Fibroblast of lung (primary cell): ENCODE results near the gene MUC3A. TPM values are rescaled to one million over a fixed set of nuclear protein-coding genes. Genes with fewer than 3 reads are reported as not detected.
A peak's percentile ranks its signal among the peaks of the same experiment; 100 is the strongest.

Experiments used
- DNase-seq, 2 donors: peaks; one replicate each; pipeline versions ENCODE4 v3.0.0 to v3.0.0-alpha.2; 2010; ENCODE audit warnings: low read depth in 2 of 2
- H2AFZ ChIP-seq: 2 replicates; pipeline ENCODE4 v1.5.1; 2012; ENCODE audit warnings: low read length, control low read depth, inconsistent platforms
- H3K27ac ChIP-seq: 2 replicates; pipeline ENCODE4 v1.5.1; 2011; ENCODE audit warnings: low read length, control low read depth; ENCODE audit not compliant: insufficient read depth
- H3K27me3 ChIP-seq: 2 replicates; pipeline ENCODE4 v1.5.1; 2011; ENCODE audit warnings: mild to moderate bottlenecking, low read length; ENCODE audit not compliant: control insufficient read depth, insufficient read depth
- H3K36me3 ChIP-seq: 2 replicates; pipeline ENCODE4 v1.5.1; 2011; ENCODE audit warnings: low read length; ENCODE audit not compliant: control insufficient read depth, insufficient read depth
- H3K4me1 ChIP-seq: 2 replicates; pipeline ENCODE4 v1.5.1; 2011; ENCODE audit warnings: low read length; ENCODE audit not compliant: control insufficient read depth, insufficient read depth; ENCODE audit errors: extremely low read depth
- H3K4me2 ChIP-seq: 2 replicates; pipeline ENCODE4 v1.5.1; 2011; ENCODE audit warnings: low read length, control low read depth; ENCODE audit not compliant: insufficient read depth; ENCODE audit errors: extremely low read depth
- H3K4me3 ChIP-seq, 4 experiments: fragments of 200-600 bp in 1 of 4; sonication (generic) in 1 of 4; replicated peaks in 1 of 4; 2 replicates each; pipeline ENCODE4 v1.5.1; 2011 to 2016; ENCODE audit warnings: low read length in 4 of 4, low read depth in 3 of 4, mild to moderate bottlenecking in 3 of 4, control low read depth in 2 of 4, inconsistent platforms in 1 of 4, mixed read lengths in 1 of 4; ENCODE audit not compliant: insufficient read depth in 1 of 4; ENCODE audit errors: control extremely low read depth in 1 of 4
- H3K79me2 ChIP-seq: 2 replicates; pipeline ENCODE4 v1.5.1; 2012; ENCODE audit warnings: mild to moderate bottlenecking, low read length, inconsistent platforms; ENCODE audit not compliant: control insufficient read depth, insufficient read depth
- H3K9ac ChIP-seq: 2 replicates; pipeline ENCODE4 v1.5.1; 2011; ENCODE audit warnings: mild to moderate bottlenecking, low read length, control low read depth; ENCODE audit not compliant: insufficient read depth
- H3K9me3 ChIP-seq: 2 replicates; pipeline ENCODE4 v1.5.1; 2012; ENCODE audit warnings: low read depth, low read length; ENCODE audit not compliant: control insufficient read depth, insufficient read depth
- H4K20me1 ChIP-seq: 2 replicates; pipeline ENCODE4 v1.5.1; 2011; ENCODE audit warnings: low read length; ENCODE audit not compliant: control insufficient read depth, insufficient read depth; ENCODE audit errors: extremely low read depth
- CTCF ChIP-seq, 2 donors: IDR thresholded peaks in 1 of 2; conservative IDR thresholded peaks in 1 of 2; 1 replicate in 1 of 2; 2 replicates in 1 of 2; pipeline ENCODE4 v1.5.1; 2011 to 2012; ENCODE audit warnings: low read length in 2 of 2, control low read depth in 1 of 2, inconsistent platforms in 1 of 2, low read depth in 1 of 2, mild to moderate bottlenecking in 1 of 2
- EZH2 ChIP-seq: IDR thresholded peaks from 2 replicates; pipeline ENCODE4 v1.5.1; 2012; ENCODE audit warnings: low read length, control low read depth, mild to moderate bottlenecking; ENCODE audit errors: missing control alignments
- polyA minus RNA-seq: library from RNA; depleted of rRNA, polyadenylated mRNA; stranded (reverse); fragments of >200 nt; gene quantifications from 2 replicates; pipeline ENCODE4 v1.2.3, GENCODE V29; 2011; ENCODE audit warnings: low replicate concordance
- polyA plus RNA-seq, 2 donors: library from polyadenylated mRNA; depleted of rRNA in 1 of 2; stranded (reverse) in 1 of 2; unstranded in 1 of 2; fragments of >200 nt; gene quantifications; 2 replicates each; pipeline ENCODE4 v1.2.1, GENCODE V29; 2011 to 2012; ENCODE audit warnings: missing spikeins in 1 of 2
- total RNA-seq: library from RNA; depleted of rRNA; stranded (reverse); fragments of >200 nt; gene quantifications from 2 replicates; pipeline ENCODE4 v1.2.1, GENCODE V29; 2014

The MUC3A gene
- total RNA-seq = not detected in 2 replicates
- 0.02 TPM in 1 of 2 replicates, not detected in the other for polyA plus RNA-seq
- polyA plus RNA-seq (2012) = not detected in 2 replicates
- not detected in 2 replicates for polyA minus RNA-seq

DNA sequence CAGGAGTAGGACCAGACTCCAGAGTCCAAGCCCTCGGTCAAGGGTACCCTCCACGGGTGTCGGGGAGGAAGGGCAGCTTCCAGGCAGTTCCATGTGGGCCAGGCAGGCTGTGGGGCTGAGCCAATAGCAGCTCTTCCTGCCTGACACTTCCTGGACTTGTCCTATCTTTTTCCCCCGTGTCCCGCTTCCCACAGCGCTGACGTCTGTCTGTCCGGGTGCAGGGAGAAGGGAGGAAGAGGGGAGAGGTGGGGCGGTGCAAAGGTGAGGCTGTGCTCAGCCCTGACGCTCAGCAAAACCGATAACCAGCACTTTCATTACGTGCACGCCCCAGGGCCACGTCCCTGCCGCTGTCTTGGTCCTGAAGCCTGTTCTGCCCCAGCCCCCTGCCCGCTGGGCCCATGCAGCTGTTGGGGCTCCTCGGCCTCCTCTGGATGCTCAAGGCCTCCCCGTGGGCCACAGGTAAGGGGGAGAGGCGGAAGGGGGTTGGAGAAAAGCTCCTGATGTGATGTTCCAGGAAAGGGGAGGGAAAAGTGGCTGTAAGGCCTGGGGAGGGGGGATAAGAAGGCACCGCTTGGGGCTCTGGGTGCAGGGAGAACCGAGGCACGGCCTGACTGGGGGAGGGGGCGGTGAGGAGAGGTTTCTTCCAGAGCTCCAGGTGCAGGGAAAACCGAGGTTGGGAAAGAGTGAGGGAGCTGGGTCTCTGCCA, at the start of gene MUC3A:
Gene MUC3A (plus strand): TSS at position 308 of the 706 bp plus-strand sequence. CDS start 91 bp downstream, at position 399.
- no peak within 1 kb of the TSS for H3K9ac ChIP-seq
- H3K27me3 ChIP-seq = peaks cover 7% of the 10 kb centered on the region
- H3K9me3 ChIP-seq = no peaks in the 10 kb centered on the region
- no peaks in the 10 kb centered on the region for H4K20me1 ChIP-seq
- H2AFZ ChIP-seq = no peak within 1 kb of the TSS
- H3K27ac ChIP-seq = no peak within 1 kb of the TSS
- TF ChIP-seq CTCF (conservative IDR thresholded peaks at IDR 0.05 in 1 of 2, IDR thresholded peaks at IDR 0.05 in 1 of 2; ENCODE audit: low read depth in 1 of 2, low read length in 2 of 2) (no peak), EZH2 (peak; percentile 48)
- H3K4me1 ChIP-seq = no peaks in the 10 kb centered on the region
- no peaks in the 10 kb centered on the region for H3K36me3 ChIP-seq
- no peaks in the 10 kb centered on the region for H3K79me2 ChIP-seq
- H3K4me2 ChIP-seq = no peak within 1 kb of the TSS
- no peak for DNase-seq
- H3K4me3 ChIP-seq = no peak within 1 kb of the TSS

GRCh38 chr7:100900978-100901377, 48.4 kb upstream of the MUC3A start:
- no peak for TF ChIP-seq CTCF (conservative IDR thresholded peaks at IDR 0.05 in 1 of 2, IDR thresholded peaks at IDR 0.05 in 1 of 2; ENCODE audit: low read depth in 1 of 2, low read length in 2 of 2)
- no peak for TF ChIP-seq EZH2
- Histone ChIP-seq H3K4me1 (no peaks in the 10 kb centered on the region), H3K79me2 (no peaks in the 10 kb centered on the region), H4K20me1 (no peaks in the 10 kb centered on the region), H3K36me3 (no peaks in the 10 kb centered on the region), H3K9ac (no peak overlapping the region), H3K27ac (no peak overlapping the region), H3K9me3 (no peaks in the 10 kb centered on the region), H2AFZ (no peak overlapping the region), H3K4me2 (no peak overlapping the region), H3K4me3 (no peak overlapping the region), H3K27me3 (peaks cover 21% of the 10 kb centered on the region)
- no peak for DNase-seq

DNA sequence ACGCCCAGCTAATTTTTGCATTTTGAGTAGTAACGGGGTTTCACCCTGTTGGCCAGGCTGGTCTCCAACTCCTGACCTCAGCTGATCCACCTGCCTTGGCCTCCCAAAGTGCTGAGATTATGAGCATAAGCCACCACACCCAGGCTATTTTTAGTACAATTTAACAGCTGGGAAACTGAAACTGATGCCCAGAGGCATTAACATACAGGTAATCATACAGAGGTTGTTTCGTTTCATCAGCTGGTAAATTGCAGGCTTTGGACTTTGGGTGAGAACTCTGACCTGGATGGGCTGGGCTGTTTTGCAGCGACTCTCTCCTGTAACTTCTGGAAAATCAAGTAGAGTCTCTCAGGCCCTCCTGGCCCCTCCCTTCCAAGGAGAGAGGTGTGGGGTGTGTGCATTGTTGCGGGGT, 47.4 kb upstream of the MUC3A start:
- Histone ChIP-seq H3K9me3 (no peaks in the 10 kb centered on the region), H3K9ac (no peak overlapping the region), H2AFZ (no peak overlapping the region), H3K4me1 (no peaks in the 10 kb centered on the region), H3K27ac (no peak overlapping the region), H3K27me3 (peaks cover 13% of the 10 kb centered on the region), H3K36me3 (no peaks in the 10 kb centered on the region), H4K20me1 (no peaks in the 10 kb centered on the region), H3K4me3 (no peak overlapping the region), H3K4me2 (no peak overlapping the region), H3K79me2 (no peaks in the 10 kb centered on the region)
- TF ChIP-seq CTCF (conservative IDR thresholded peaks at IDR 0.05 in 1 of 2, IDR thresholded peaks at IDR 0.05 in 1 of 2; ENCODE audit: low read depth in 1 of 2, low read length in 2 of 2) (no peak), EZH2 (no peak)
- no peak for DNase-seq
